22Rv1 (cell line): Measurements from ENCODE around the gene HAPLN1.

Experiments
- CTCF ChIP-seq: fragments of 450-650 bp; IDR thresholded peaks from 2 replicates; pipeline ENCODE4 v1.5.1; 2017; ENCODE audit warnings: mild to moderate bottlenecking
- ZFX ChIP-seq: fragments of 450-650 bp; IDR thresholded peaks from 2 replicates; pipeline ENCODE4 v1.6.1; 2017; ENCODE audit warnings: antibody characterized with exemption, borderline replicate concordance

GRCh38 chr5:83628360-83628759 lies 92.3 kb downstream of the HAPLN1 start:
- TF ChIP-seq CTCF (no peak), ZFX (no peak)
